OCI-LY1 (cell line): ENCODE measurements around the gene FGR.

Source experiments
- CTCF ChIP-seq: fragments of 200-600 bp; sonication (generic), shearing (Covaris generic); IDR thresholded peaks from 2 replicates; pipeline ENCODE4 v1.5.1; 2017; ENCODE audit warnings: mild to moderate bottlenecking, antibody characterized with exemption, low read length, moderate library complexity, mixed read lengths
- EZH2 ChIP-seq: fragments of 200-600 bp; sonication (generic), shearing (Covaris generic); IDR thresholded peaks from 2 replicates; pipeline ENCODE4 v1.8.0; 2017; ENCODE audit warnings: borderline replicate concordance, mixed run types, mild to moderate bottlenecking, antibody characterized with exemption, low read length, moderate library complexity, mixed read lengths

GRCh38 chr1:27646676-27647075, 11.7 kb upstream of the FGR start:
- TF ChIP-seq CTCF (no peak), EZH2 (no peak)
